ENCODE results near the gene TXNDC11.
"Not testable (repeated sequence)": the region's sequence is repeated elsewhere in the genome, so short reads cannot be mapped to it uniquely, and the experiment has no call there.

The TXNDC11 gene, protein sequence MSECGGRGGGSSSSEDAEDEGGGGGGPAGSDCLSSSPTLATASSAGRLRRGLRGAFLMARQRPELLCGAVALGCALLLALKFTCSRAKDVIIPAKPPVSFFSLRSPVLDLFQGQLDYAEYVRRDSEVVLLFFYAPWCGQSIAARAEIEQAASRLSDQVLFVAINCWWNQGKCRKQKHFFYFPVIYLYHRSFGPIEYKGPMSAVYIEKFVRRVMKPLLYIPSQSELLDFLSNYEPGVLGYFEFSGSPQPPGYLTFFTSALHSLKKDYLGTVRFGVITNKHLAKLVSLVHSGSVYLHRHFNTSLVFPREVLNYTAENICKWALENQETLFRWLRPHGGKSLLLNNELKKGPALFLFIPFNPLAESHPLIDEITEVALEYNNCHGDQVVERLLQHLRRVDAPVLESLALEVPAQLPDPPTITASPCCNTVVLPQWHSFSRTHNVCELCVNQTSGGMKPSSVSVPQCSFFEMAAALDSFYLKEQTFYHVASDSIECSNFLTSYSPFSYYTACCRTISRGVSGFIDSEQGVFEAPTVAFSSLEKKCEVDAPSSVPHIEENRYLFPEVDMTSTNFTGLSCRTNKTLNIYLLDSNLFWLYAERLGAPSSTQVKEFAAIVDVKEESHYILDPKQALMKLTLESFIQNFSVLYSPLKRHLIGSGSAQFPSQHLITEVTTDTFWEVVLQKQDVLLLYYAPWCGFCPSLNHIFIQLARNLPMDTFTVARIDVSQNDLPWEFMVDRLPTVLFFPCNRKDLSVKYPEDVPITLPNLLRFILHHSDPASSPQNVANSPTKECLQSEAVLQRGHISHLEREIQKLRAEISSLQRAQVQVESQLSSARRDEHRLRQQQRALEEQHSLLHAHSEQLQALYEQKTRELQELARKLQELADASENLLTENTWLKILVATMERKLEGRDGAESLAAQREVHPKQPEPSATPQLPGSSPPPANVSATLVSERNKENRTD

GRCh38 chr16:11742536-11743307, at the start of gene TXNDC11:
TXNDC11 (minus strand) TSS chr16:11742857; CDS start chr16:11742730, 127 bp downstream.
- FAIRE-seq: peak; percentile 95
- peak; percentile 99 for DNase-seq (ENCODE audit: low spot score)

DNA sequence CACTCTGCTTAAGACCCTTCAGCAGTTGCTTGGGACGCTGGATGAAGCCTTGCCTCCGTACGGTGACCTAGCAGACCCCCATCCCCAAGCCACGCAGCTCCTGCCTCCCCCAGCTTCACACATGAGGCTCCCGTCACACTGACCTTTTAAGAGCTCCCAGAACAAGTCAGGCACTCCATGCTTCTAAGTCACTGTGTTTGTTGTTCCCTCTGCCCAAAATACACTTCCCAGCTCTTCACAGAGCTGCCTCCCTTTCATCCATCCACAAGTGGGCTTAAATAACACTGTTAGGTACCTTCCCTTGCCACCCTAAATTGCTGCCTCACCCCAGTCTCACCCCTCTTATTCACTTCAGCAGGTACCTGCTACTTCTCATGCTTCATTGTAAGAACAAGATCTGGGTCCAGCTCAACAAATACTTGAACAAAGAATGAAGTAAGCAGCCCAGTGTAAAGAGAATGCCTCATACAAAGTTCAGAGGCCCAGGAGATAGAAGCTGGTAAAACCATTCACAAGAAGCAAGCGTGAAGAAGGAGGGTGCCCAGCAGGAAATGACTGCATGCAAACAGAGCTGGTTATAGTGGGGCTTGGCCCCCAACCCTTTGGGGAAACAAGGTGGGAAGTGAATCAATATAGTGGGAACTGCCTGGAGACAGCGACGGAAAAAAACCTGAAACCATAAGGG, 48.6 kb upstream of the TXNDC11 start:
- DNase-seq (ENCODE audit: low spot score) (no peak), FAIRE-seq (no peak)

DNA sequence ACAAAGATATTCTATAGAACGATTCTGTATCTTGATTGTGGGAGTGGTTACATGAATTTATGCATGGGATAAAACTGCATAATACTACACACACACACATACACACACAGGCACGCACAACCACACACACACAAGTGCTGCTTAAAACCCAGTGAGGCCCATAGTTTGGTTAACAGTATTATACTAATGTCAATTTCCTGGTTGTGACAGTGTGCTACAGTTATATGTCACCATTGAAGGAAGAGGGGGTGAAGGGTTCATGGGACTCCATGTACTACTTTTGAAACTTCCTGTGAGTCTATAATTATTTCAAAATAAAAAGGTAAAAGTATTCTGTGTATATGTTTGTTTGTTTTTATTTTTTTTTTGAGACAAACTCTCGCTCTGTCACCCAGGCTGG, 46.3 kb upstream of the TXNDC11 start:
- no peak for FAIRE-seq
- DNase-seq (ENCODE audit: low spot score): no peak

GRCh38 chr16:11784980-11785599, 42.4 kb upstream of the TXNDC11 start:
- not testable (repeated sequence) for DNase-seq (ENCODE audit: low spot score); FAIRE-seq

GRCh38 chr16:11784381-11784780, 41.7 kb upstream of the TXNDC11 start:
- DNase-seq (ENCODE audit: low spot score): not testable (repeated sequence)

DNA sequence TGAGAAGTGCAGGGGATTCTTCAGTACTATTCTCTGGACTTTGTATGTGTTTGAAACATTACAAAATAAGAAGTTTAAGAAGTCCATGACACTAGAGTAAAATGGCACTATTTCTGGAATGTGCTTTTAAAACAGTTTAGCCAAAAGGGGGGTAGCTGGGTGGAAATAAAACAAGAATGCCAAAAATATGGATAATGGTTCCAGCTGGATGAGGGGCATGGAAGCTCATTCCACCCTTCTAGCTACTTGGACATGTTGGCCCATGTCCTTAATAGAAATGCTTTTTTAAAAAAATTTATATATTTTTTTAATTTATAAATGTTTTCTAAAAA, 41.3 kb upstream of the TXNDC11 start:
- FAIRE-seq (no peak), DNase-seq (ENCODE audit: low spot score) (no peak)

More at GRCh38 chr16:11784381-11784780, 41.7 kb upstream of the TXNDC11 start:
- not testable (repeated sequence) for FAIRE-seq

- DNase-seq (ENCODE audit: low spot score) (no peak), FAIRE-seq (no peak)
These were observed 40.8 kb upstream of the TXNDC11 start for GRCh38 chr16:11783319-11784037.

DNA sequence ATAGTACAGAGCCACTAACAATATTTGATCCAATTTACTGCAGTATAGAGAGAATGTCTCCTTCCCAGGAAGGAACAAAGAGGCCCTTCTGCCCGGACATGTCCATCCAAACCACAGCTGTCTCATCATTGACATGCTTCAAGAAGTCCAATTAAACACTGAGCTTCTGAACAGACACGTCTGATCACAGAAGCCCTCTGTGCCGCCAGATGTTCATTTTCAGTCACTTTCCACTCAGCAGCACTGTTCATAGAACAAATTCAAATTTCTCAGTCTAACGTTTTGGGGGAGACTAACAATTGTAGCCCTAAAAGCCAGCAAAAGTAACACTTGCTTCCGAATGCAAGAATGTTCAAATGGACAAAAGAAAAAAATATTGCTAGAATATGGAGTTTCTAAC, 39.1 kb upstream of the TXNDC11 start:
- no peak for FAIRE-seq
- DNase-seq (ENCODE audit: low spot score): no peak

DNA sequence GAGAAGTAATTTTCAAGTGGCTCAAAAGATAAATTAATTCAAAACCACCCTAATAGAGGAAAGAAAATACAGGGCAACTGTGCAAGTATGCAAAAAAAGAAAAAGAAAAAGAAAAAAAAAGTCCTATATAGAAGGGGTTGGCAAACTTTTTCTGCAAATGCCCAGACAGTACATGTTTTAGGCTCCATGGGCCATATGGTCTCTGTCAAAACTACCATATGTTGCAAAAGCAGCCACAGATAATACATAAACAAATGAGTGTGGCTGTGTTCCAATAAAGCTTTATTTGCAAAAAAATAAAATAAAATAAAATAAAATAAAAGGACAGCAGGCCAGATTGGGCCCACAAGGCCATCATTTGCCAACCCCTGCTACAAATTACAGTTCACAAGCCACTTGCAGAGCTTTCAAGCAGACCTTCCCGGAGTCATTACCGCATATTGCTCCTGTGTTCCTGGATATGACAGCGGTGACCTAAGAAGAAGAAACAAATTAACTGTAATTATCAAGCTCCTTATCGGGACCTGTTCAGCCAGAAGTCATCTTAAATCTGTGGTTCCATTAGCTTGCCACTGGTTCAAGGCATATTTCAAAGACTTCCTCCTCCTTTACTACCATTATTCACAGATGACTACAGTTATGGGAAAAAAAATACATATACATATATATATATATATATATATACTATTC, 38.5 kb upstream of the TXNDC11 start:
- FAIRE-seq (no peak), DNase-seq (ENCODE audit: low spot score) (no peak)

- DNase-seq (ENCODE audit: low spot score) (no peak), FAIRE-seq (no peak)
These were observed 36.4 kb upstream of the TXNDC11 start for GRCh38 chr16:11779074-11779473.

DNA sequence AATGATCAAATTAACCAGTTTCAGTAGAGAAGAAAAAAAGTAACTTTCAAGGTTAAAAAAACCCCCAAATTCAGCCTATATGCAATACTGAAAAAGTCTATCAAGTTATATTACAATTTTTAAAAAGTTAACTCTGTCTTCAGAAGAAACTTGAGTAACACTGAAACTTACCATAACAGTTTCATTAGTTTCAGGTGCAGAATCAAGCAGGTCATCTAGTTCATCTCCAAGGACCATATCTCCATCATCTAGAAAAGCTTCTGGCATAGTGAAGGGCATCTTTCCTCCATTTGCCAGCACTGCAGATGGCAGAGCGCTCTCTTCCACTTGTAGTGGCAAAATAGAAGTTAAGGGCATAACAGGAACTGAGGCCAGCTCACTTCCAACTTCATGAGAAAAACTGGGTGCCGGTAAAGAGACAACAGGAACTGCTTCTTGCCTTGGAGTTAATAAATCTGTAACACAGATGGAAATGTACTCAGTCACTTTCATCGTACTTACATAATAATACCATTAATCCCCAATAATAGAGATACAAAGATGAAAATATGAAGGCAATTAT, 31.5 kb upstream of the TXNDC11 start:
- FAIRE-seq (no peak), DNase-seq (ENCODE audit: low spot score) (no peak)

DNA sequence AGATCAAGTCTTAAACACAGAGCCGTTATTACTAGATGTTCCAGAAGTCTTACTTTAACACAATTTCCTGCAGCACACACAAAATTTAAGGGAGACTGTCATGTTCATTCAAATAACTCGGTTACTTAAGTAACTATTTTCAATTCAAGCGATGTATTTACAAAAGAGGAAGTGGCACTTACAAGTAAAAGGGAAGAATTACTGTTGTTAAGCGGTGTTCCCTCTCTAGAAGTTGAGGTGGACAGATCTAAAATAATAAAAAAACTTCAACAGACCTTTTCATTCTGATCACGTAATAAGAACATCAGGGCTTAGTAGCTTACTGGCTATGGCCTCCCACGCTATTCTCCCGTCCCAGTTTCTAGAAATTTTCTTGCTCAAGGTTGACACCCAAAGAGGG, 26.2 kb upstream of the TXNDC11 start:
- DNase-seq (ENCODE audit: low spot score): no peak
- no peak for FAIRE-seq

DNA sequence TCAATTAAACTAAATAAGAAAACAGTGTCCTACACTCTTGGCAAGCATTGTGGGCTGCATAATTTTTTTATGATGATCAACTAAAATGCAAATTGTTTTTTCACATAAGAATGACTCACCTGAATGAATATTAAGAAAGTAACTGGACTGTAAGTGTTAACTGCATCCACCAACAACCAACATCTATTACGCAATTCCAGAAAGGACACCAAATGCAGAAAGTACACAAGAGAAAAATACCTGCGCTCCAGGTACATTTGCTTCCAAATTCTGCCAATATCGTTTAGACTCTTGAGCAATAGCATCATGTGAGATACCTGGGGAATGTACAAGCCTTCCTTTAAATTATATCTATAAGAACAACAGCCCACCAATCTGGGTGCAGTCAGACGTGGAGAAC, 19.8 kb upstream of the TXNDC11 start:
- DNase-seq (ENCODE audit: low spot score) (no peak), FAIRE-seq (no peak)

DNA sequence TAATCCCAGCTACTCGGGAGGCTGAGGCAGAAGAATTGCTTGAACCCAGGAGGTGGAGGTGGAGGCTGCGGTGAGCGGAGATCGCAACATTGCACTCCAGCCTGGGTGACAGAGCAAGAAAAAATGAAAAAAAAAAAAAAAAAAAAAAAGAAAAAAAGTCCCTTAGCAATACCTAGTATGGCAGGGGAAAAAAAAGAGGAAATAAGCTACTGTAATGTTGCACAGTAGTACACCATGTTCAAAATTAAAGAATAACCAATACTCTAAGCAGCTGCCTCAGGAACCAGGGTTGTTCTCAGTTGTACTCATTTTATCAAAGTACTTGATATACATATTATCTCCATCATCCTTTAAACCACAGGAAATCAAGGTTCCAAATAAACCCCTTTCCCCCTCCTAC, 17.3 kb upstream of the TXNDC11 start:
- FAIRE-seq: no peak
- DNase-seq (ENCODE audit: low spot score): no peak

DNA sequence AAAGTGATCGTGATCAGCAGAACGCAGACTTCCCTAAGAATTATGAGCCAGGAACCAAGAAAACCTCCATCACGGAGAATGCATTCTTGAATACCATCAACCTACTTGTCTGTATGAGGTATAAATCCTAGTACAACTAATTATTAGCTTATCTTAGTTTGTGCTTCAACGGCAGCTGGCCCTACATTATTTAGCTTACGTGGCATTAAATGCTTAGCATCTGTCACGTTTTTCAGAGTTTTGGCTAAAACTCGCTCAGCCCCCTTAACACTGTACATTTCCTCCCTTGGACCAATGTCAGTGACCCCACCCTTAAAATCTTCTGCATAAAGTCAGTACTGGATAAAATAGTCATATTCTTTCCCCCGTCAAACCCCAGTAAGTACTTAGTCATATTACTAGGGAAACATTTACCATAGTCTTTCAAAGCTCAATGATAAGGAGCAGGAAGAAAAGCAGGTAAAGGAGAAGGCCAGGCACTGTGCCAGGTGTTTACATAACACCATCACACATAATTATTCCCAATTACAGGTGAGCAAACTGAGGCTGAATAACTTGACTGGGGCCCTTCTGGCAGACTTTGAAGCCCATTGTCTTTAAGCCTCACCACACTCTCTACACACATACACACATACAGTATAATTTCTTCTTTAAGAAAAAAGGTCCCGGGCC, 16.6 kb upstream of the TXNDC11 start:
- FAIRE-seq (no peak), DNase-seq (ENCODE audit: low spot score) (no peak)

- FAIRE-seq: no peak
These were observed 15.3 kb upstream of the TXNDC11 start for GRCh38 chr16:11757671-11758545.

DNA sequence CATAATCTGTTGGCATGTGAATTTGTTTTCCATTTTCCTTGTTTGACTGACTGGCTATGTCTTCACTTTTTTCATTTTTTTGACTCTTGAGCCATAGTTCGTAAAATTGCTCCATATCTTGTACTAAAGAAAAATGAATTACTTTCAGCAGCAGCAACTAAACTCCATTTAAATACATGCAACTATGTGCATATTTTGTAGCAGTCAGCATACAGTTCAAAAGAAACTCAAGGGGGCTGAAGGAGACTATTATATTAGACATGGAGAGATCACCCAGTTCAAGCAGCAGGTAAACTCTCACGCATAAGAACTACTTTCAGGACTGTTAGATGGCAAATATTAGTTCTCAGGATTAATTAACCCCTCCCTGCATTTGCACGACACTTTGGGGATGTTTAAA, 13.6 kb upstream of the TXNDC11 start:
- FAIRE-seq (no peak), DNase-seq (ENCODE audit: low spot score) (no peak)

More at GRCh38 chr16:11757671-11758545, 15.3 kb upstream of the TXNDC11 start:
- no peak for DNase-seq (ENCODE audit: low spot score)

Data from urothelium cell line (cell line).